CD4-positive, alpha-beta T cell (primary cell): ENCODE data around the gene LHFPL3. TPM values are rescaled to one million over a fixed set of nuclear protein-coding genes. Genes with fewer than 3 reads are reported as not detected.

Experiments used
- ATAC-seq: fragments of 200-7000 bp; cut with Tn5 transposase; one replicate; pipeline ENCODE4 v1.10.0; 2022; ENCODE audit warnings: mild to moderate bottlenecking; ENCODE audit not compliant: poor library complexity
- CTCF ChIA-PET: fragments of 350-600 bp; sonication (Branson Sonifier 250); formaldehyde crosslinking; loops from one replicate; lab custom pipeline; 2021; ENCODE audit warnings: antibody characterized with exemption, inconsistent platforms; lab: Charles Lee
- POLR2A ChIA-PET: fragments of 350-600 bp; sonication (Branson Sonifier 250); formaldehyde crosslinking; loops from one replicate; lab custom pipeline; 2021; ENCODE audit warnings: antibody characterized with exemption, inconsistent platforms; lab: Charles Lee
- DNase-seq, 14 experiments: peaks; one replicate each; pipeline ENCODE4 v3.0.0-alpha.2; 2013 to 2020; ENCODE audit warnings: mixed read lengths in 2 of 14
- H3K27ac ChIP-seq, 2 donors: one replicate each; pipeline versions ENCODE4 v1.5.1 to v1.7.0; 2013; ENCODE audit warnings: low read length in 2 of 2, low read depth in 1 of 2, mild to moderate bottlenecking in 1 of 2
- H3K27me3 ChIP-seq, 2 experiments: 1 replicate in 1 of 2; 2 replicates in 1 of 2; pipeline versions ENCODE4 v1.6.1 to v1.7.0; 2013; ENCODE audit warnings: low read length in 2 of 2, control low read depth in 1 of 2, mild to moderate bottlenecking in 1 of 2, moderate library complexity in 1 of 2; ENCODE audit not compliant: insufficient read depth in 2 of 2, control insufficient read depth in 1 of 2
- H3K36me3 ChIP-seq: one replicate; pipeline ENCODE4 v1.6.1; 2013; ENCODE audit warnings: low read length, control low read depth; ENCODE audit not compliant: insufficient read depth
- H3K4me1 ChIP-seq: one replicate; pipeline ENCODE4 v1.6.1; 2013; ENCODE audit warnings: low read length, control low read depth; ENCODE audit not compliant: insufficient read depth
- H3K4me3 ChIP-seq: one replicate; pipeline ENCODE4 v1.5.1; 2013; ENCODE audit warnings: mild to moderate bottlenecking, low read length, moderate library complexity
- H3K9me3 ChIP-seq, 2 experiments: 1 replicate in 1 of 2; 2 replicates in 1 of 2; pipeline versions ENCODE4 v1.6.1 to v1.7.0; 2013; ENCODE audit warnings: low read length in 2 of 2, mild to moderate bottlenecking in 2 of 2, control low read depth in 1 of 2, moderate library complexity in 1 of 2; ENCODE audit not compliant: control insufficient read depth in 1 of 2, insufficient read depth in 1 of 2
- H3K27ac Mint-ChIP-seq: one replicate; pipeline ENCODE4 v1.8.0; 2020; ENCODE audit warnings: mixed read lengths
- H3K27me3 Mint-ChIP-seq: one replicate; pipeline ENCODE4 v1.8.0; 2021; ENCODE audit warnings: mixed read lengths
- H3K36me3 Mint-ChIP-seq: one replicate; pipeline ENCODE4 v1.8.0; 2021; ENCODE audit warnings: low read depth, mixed read lengths
- H3K4me1 Mint-ChIP-seq: one replicate; pipeline ENCODE4 v1.8.0; 2021; ENCODE audit warnings: low read depth, mixed read lengths
- H3K4me3 Mint-ChIP-seq: one replicate; pipeline ENCODE4 v1.8.0; 2020; ENCODE audit warnings: mild to moderate bottlenecking, mixed read lengths
- H3K9me3 Mint-ChIP-seq: one replicate; pipeline ENCODE4 v1.8.0; 2020; ENCODE audit warnings: mixed read lengths
- CTCF ChIP-seq: fragments of 200-600 bp; IDR thresholded peaks from one replicate; pipeline ENCODE4 v1.8.0; 2022; ENCODE audit warnings: antibody characterized with exemption, mild to moderate bottlenecking
- intact Hi-C, 2 experiments: fragments of 100-400 bp; cut with DNase I in 1 of 2; cut with micrococcal nuclease in 1 of 2; formaldehyde crosslinking; loops; one replicate each; pipeline versions ENCODE4 v1.15.1 to v1.9.0; 2023 to 2025; cut with DNase I, micrococcal nuclease
- total RNA-seq, 174 experiments: library from RNA in 2 of 174; stranded (reverse) in 2 of 174; gene quantifications; one replicate each; pipeline ENCODE4 v1.2.3 and lab custom pipeline; 2021 to 2026

LHFPL3 gene
- total RNA-seq, 2 experiments from 2014 or later = not detected

DNA sequence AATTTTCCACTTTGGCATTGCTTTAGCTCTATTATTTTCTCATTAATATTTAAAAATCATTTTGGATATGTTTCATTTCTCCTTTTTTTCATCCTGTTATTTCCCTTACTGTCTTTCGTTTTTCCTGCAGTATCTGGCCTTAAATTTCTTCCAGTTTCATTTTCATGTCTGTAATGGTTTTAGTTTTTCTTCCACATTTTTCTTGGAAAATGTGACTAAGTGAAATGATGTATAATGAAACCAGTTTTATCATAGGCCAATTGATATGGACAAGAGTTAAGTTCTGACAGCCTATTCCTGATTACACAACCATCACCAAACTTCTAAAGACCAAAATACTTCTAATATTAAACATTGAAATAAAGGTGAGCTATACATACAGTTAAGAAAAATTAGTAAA, 158.5 kb downstream of the LHFPL3 start:
- DNase-seq (no peak), ATAC-seq (no peak)
- Histone ChIP-seq H3K27ac (no peak overlapping the region), H3K4me3 (no peak overlapping the region), H3K27me3 (no peaks in the 10 kb centered on the region), H3K9me3 (no peaks in the 10 kb centered on the region), H3K4me1 (no peaks in the 10 kb centered on the region), H3K36me3 (no peaks in the 10 kb centered on the region)
- Mint-ChIP-seq H3K36me3 (no peaks in the 10 kb centered on the region), H3K27me3 (peaks cover 3% of the 10 kb centered on the region), H3K4me3 (no peak overlapping the region), H3K9me3 (no peaks in the 10 kb centered on the region), H3K27ac (no peak overlapping the region), H3K4me1 (no peaks in the 10 kb centered on the region)
- intact Hi-C loops = no loop called here
- no peak for TF ChIP-seq CTCF
- CTCF ChIA-PET = no interaction called here
- POLR2A ChIA-PET = no interaction called here

GRCh38 chr7:104487642-104488041, 159.2 kb downstream of the LHFPL3 start:
- no peak for TF ChIP-seq CTCF
- no peak overlapping the region for H3K27ac Mint-ChIP-seq

DNA sequence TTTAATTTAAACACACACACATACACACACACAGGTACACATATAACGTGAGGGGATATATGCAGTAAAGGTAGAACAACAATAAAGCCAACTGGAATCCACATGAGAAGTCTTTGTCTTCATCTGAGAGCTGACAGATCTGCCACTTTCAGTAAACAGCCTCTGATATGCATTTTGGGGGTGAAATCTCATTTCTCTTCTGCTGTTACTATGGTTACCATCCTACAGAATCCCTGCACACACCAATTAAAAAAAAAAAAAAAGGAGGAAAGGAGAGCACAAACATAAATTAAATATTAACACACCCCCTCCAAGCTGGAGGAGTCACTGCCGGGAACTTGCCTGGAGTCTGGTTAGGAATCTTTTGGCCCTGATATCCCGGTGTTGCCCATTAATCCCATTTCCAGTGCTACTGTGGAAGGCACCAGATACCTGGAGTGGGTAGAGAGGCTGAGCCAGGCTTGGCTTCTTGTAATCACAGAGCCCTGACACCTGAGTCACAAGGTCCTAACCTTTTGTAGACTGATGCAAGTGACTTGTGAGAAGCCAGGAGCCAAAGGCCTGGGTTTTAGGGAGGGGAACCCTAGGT, 169.1 kb downstream of the LHFPL3 start:
- H3K9me3 ChIP-seq = no peaks in the 10 kb centered on the region
- CTCF ChIA-PET = no interaction called here

More at GRCh38 chr7:104487642-104488041, 159.2 kb downstream of the LHFPL3 start:
- CTCF ChIA-PET = no interaction called here
- H3K9me3 Mint-ChIP-seq = no peaks in the 10 kb centered on the region
- Histone ChIP-seq H3K36me3 (no peaks in the 10 kb centered on the region), H3K4me1 (no peaks in the 10 kb centered on the region), H3K4me3 (no peak overlapping the region), H3K9me3 (no peaks in the 10 kb centered on the region), H3K27me3 (no peaks in the 10 kb centered on the region), H3K27ac (no peak overlapping the region)
- DNase-seq (no peak), ATAC-seq (no peak)
- POLR2A ChIA-PET = no interaction called here
- H3K4me3 Mint-ChIP-seq = no peak overlapping the region
- intact Hi-C loops = no loop called here
- H3K36me3 Mint-ChIP-seq = no peaks in the 10 kb centered on the region
- H3K27me3 Mint-ChIP-seq = peaks cover 3% of the 10 kb centered on the region
- no peaks in the 10 kb centered on the region for H3K4me1 Mint-ChIP-seq

More for the DNA sequence above, 169.1 kb downstream of the LHFPL3 start:
- Mint-ChIP-seq H3K4me3 (no peak overlapping the region), H3K27ac (no peak overlapping the region), H3K4me1 (no peaks in the 10 kb centered on the region), H3K27me3 (peaks cover 3% of the 10 kb centered on the region), H3K9me3 (peaks cover 3% of the 10 kb centered on the region), H3K36me3 (no peaks in the 10 kb centered on the region)
- POLR2A ChIA-PET = no interaction called here
- ATAC-seq = no peak
- Histone ChIP-seq H3K27ac (no peak overlapping the region), H3K36me3 (no peaks in the 10 kb centered on the region), H3K4me1 (no peaks in the 10 kb centered on the region), H3K27me3 (no peaks in the 10 kb centered on the region), H3K4me3 (no peak overlapping the region)
- intact Hi-C loops = no loop called here
- no peak for DNase-seq
- TF ChIP-seq CTCF = no peak
